ENCODE results near the gene FANCE.

The FANCE gene

DNA sequence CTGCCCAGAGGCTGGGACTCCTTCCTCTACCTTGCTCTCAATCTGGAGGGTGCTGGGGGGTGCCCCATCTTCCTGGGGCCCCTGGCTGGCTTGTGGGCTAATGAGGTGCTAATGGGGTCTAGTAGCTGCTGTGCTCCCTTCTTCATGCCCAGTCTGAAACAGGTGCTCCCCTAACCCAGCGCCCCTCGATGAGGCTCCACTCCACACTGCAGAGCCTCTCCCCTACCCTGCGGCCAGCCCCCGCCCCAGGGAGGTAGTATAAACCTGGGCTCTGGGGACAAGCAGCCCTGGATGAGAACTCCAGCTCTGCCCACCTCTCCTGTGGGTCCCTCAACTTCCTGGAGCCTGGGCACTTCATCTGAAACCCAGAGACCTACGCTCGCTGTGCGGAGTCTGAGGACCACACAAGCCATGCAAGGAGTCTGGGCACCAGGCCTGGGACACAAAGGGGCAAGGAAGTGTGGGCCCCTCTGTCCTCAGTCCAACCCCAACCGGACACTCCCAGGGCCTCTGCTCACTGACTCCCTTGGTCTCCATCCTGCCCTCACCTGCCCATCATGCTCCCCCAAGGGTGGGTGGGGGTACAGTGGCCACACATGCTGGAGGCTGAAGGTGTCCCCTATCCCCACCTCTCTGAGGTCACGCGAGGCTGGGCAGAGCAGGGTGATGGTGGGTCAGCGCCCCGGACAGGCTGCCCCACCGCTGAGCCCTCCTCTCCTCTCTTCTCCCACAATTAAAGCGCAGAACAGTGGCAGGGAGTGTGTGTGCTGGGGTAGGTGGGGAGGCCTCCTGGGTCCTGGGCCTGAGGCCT is 22.2 kb downstream of the FANCE start:
- Mint-ChIP-seq H3K9me3 (no peaks in the 10 kb centered on the region), H3K36me3 (ENCODE audit: insufficient read depth) (peaks cover 32% of the 10 kb centered on the region), H3K4me1 (peaks cover 17% of the 10 kb centered on the region), H3K4me3 (no peak overlapping the region), H3K27me3 (no peaks in the 10 kb centered on the region), H3K27ac (ENCODE audit: low read depth) (peak overlapping the region; percentile 61)
- ATAC-seq (replicated peaks; ENCODE audit: extremely low read depth, poor library complexity, severe bottlenecking) (no peak), DNase-seq (ENCODE audit: low spot score in 2 of 2) (no peak)

DNA sequence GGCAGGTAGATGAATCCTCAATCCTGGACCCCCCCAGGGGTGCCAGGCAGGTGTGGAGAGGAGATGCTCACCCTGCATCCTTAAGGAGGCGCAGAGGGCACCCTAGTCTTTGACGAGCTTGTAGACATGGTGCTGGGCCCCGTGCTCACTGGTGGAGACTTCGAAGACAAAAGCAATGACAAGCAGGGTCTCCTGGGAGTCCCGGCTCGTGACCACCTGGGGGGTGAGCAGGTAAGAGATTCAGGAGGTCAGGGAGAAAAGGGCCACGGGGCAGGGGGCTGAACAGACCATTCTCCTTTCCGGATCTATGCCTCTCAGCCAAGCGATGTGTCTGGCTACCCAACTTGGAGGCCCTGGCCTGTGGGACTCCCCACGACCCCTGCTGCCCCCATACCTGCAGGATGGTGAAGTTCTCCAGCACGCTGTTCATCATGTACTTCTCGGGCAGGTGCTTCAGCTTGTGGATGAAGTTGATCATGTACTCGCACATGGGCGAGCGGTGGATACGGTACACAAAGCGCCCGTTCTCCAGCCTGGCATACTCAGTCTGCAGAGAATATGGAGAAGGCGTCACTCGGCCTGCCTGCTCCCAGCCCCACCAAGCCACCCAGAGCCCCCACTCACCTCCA is 22.9 kb downstream of the FANCE start:
- Mint-ChIP-seq H3K9me3 (no peaks in the 10 kb centered on the region), H3K36me3 (ENCODE audit: insufficient read depth) (peaks cover 26% of the 10 kb centered on the region), H3K4me3 (no peak overlapping the region), H3K27me3 (no peaks in the 10 kb centered on the region), H3K27ac (ENCODE audit: low read depth) (peak overlapping the region; percentile 61), H3K4me1 (peaks cover 10% of the 10 kb centered on the region)
- DNase-seq (ENCODE audit: low spot score in 2 of 2) (no peak), ATAC-seq (replicated peaks; ENCODE audit: extremely low read depth, poor library complexity, severe bottlenecking) (no peak)

DNA sequence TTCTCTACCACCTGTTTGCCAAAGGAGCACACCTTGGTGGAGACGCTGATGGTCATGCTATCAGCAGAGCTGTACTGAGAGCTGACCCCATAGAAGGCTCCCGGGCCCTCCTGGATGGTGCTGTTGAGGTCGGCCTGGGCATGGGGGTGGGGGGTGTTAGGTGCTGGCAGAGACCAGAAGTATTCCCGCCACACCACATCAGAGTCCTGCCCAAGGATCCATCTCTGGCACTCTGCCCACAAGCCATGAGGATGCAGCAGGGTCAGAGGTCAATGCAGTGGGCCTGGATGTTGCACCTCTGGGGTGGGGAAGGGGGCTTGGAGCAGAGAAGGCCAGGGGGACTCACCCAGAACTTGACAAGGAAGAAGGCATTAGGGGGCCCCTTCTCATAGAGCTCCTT is 23.4 kb downstream of the FANCE start:
- DNase-seq (ENCODE audit: low spot score in 2 of 2): no peak
- Mint-ChIP-seq H3K9me3 (no peaks in the 10 kb centered on the region), H3K27me3 (no peaks in the 10 kb centered on the region), H3K27ac (ENCODE audit: low read depth) (no peak overlapping the region), H3K4me1 (peaks cover 5% of the 10 kb centered on the region), H3K4me3 (no peak overlapping the region), H3K36me3 (ENCODE audit: insufficient read depth) (peaks cover 20% of the 10 kb centered on the region)
- no peak for ATAC-seq (replicated peaks; ENCODE audit: extremely low read depth, poor library complexity, severe bottlenecking)

DNA sequence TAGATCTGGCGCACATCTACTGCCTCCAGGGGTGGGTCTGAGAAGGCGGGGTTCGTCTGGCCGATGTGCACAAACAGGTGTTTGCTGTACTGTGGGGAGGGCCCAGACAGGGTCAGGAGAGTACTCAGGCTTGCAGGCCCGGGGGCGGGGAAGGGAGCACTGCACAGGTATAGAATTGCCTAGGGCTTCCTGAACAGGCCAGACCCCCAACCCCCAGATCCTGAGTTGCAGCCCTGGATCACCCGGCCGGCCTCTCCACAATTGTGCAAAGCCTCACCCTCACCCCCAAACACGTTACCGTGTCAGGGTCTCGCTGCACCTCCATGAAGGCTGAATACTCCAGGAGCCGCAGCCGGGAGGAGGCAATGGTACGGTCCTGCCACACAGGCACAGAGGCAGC is 23.9 kb downstream of the FANCE start:
- Mint-ChIP-seq H3K27me3 (no peaks in the 10 kb centered on the region), H3K27ac (ENCODE audit: low read depth) (no peak overlapping the region), H3K36me3 (ENCODE audit: insufficient read depth) (peaks cover 18% of the 10 kb centered on the region), H3K9me3 (no peaks in the 10 kb centered on the region), H3K4me3 (no peak overlapping the region), H3K4me1 (peaks cover under 1% of the 10 kb centered on the region)
- ATAC-seq (replicated peaks; ENCODE audit: extremely low read depth, poor library complexity, severe bottlenecking) (no peak), DNase-seq (ENCODE audit: low spot score in 2 of 2) (no peak)

DNA sequence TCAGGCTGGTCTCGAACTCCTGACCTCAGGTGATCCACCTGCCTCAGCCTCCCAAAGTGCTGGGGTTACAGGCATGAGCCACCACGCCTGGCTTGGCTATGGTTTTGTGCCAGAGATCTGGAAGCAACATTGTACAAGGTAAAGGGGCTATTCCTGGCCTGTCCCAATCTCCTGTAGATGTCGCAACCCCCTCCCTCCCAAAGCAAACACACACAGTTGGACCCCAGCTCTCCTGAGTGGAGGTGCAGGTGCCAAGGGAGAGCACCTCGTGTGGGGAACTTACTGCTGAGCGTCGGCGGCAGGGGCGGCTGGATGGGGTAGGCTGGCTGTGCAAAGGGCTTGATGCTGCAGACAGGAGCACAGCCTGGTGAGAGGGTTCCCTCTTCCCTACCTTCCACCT is 24.9 kb downstream of the FANCE start:
- ATAC-seq (replicated peaks; ENCODE audit: extremely low read depth, poor library complexity, severe bottlenecking) (no peak), DNase-seq (ENCODE audit: low spot score in 2 of 2) (no peak)
- Mint-ChIP-seq H3K4me1 (no peaks in the 10 kb centered on the region), H3K27ac (ENCODE audit: low read depth) (no peak overlapping the region), H3K36me3 (ENCODE audit: insufficient read depth) (peaks cover 10% of the 10 kb centered on the region), H3K4me3 (no peak overlapping the region), H3K9me3 (no peaks in the 10 kb centered on the region), H3K27me3 (no peaks in the 10 kb centered on the region)

DNA sequence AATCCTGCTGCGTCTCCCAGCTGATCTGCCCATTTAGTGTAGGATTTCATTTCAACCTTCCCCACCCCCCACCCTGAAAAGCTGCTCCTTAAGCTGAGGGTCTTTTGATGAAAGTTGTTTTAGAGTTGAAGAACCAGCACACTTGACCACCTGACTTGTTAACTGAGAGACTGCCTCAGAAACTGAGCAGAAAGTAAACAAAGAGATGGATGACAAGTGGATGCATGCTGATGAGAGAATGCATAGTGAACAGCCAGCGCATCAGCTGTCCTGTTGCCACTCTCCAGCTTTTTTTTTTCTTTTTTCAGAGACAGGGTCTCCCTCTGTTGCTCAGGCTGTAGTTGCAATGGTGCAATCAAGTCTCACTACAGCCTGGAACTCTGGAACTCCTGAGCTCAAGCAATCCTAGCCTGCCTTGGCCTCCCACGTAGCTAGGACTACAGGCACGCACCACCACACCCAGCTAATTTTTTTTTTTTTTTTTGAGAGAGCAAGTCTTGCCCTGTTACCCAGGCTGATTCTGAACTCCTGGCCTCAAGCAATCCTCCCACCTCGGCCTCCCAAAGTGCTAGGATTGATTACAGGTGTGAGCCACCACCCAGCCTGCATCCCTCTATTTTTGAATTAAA is 25.5 kb downstream of the FANCE start:
- DNase-seq (ENCODE audit: low spot score in 2 of 2) (no peak), ATAC-seq (replicated peaks; ENCODE audit: extremely low read depth, poor library complexity, severe bottlenecking) (no peak)
- Mint-ChIP-seq H3K27ac (ENCODE audit: low read depth) (no peak overlapping the region), H3K36me3 (ENCODE audit: insufficient read depth) (peaks cover 7% of the 10 kb centered on the region), H3K4me3 (no peak overlapping the region), H3K4me1 (no peaks in the 10 kb centered on the region), H3K27me3 (no peaks in the 10 kb centered on the region), H3K9me3 (no peaks in the 10 kb centered on the region)

DNA sequence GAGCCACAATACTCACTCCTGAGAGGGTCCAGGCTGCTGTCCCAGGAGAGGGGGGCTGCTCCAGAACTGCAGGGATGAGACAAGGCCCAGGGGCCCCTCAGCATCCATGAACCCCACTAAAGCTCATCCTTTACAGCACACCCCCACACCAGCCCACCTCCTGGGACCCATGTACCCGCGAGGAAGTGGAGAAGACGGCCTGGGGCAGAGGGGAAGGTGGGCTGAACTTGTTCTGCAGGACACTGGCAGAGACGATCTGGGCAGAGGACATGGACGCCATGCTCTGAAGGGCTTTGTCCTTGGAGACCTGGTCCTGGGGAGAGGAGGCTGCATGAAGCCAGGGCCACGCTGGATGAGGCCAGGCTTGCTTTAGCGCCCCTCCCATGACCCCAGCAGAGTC is 26.1 kb downstream of the FANCE start:
- Mint-ChIP-seq H3K9me3 (no peaks in the 10 kb centered on the region), H3K27me3 (no peaks in the 10 kb centered on the region), H3K27ac (ENCODE audit: low read depth) (no peak overlapping the region), H3K36me3 (ENCODE audit: insufficient read depth) (peaks cover 3% of the 10 kb centered on the region), H3K4me3 (no peak overlapping the region), H3K4me1 (no peaks in the 10 kb centered on the region)
- ATAC-seq (replicated peaks; ENCODE audit: extremely low read depth, poor library complexity, severe bottlenecking) (no peak), DNase-seq (ENCODE audit: low spot score in 2 of 2) (no peak)

DNA sequence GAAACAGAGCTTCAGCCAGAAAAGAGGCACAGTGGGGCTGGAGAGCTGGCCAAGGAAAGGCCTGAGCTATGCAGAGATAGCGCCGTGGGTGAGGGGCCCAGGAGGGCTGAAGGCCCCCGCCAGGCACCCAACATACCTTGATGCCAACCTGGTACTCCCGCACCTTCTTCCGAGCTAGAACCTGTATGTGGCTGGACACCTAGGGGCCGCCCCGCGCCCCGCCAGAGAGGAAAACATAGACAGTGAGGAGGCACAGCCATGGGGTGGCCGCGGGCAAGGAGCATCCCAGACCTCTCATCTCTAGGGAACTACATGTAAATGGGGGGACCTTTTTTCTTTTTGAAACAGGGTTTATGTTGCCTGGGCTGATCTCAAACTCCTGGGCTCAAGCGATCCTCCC is 28.0 kb downstream of the FANCE start:
- ATAC-seq (replicated peaks; ENCODE audit: extremely low read depth, poor library complexity, severe bottlenecking) (no peak), DNase-seq (ENCODE audit: low spot score in 2 of 2) (no peak)
- Mint-ChIP-seq H3K27me3 (no peaks in the 10 kb centered on the region), H3K36me3 (ENCODE audit: insufficient read depth) (peaks cover 1% of the 10 kb centered on the region), H3K4me3 (no peak overlapping the region), H3K4me1 (no peaks in the 10 kb centered on the region), H3K27ac (ENCODE audit: low read depth) (no peak overlapping the region), H3K9me3 (no peaks in the 10 kb centered on the region)

DNA sequence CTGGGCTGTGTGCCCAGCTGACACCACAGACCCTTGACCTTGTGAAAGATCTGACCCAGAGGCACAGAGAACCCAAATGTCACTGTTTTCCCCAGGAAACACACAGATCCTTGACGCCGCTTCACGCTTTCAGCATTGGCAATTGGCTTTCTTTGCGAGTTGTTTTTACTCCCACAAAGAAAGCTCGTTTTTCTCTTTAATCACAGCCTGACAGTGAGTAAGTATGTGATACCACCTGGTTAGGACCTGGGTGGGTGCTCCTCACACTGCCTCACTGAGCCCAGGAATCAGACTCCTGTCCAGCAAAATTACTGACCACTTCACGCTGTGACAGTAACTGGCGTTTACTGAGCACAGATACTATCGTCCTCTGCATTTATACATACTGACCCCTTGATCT is 29.1 kb downstream of the FANCE start:
- no peak for ATAC-seq (replicated peaks; ENCODE audit: extremely low read depth, poor library complexity, severe bottlenecking)
- no peak for DNase-seq (ENCODE audit: low spot score in 2 of 2)
- H3K36me3 Mint-ChIP-seq (ENCODE audit: insufficient read depth): no peaks in the 10 kb centered on the region
- H3K9me3 Mint-ChIP-seq: no peaks in the 10 kb centered on the region
- no peak overlapping the region for H3K4me3 Mint-ChIP-seq
- no peak overlapping the region for H3K27ac Mint-ChIP-seq (ENCODE audit: low read depth)
- no peaks in the 10 kb centered on the region for H3K4me1 Mint-ChIP-seq
- H3K27me3 Mint-ChIP-seq: no peaks in the 10 kb centered on the region

DNA sequence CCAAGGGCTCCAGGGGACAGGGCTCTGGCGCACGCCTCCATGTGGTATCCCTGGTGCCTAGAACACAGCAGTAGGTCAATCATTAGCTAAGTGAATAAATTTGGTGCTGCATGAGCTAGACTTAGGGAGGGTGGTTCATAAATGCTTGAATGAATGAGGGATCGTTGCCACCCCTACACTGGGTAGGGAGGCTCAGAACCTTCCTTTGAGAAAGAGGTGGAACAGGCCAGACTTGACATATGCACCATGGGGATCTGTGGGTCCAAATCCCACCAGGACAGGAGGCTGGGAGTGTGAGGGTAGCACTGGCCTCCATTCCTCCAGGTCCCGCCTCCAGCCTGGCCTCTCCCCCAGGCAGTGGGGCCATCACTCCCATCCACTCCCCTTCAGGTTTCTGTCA is 30.9 kb downstream of the FANCE start:
- H3K27me3 Mint-ChIP-seq: no peaks in the 10 kb centered on the region
- no peak for ATAC-seq (replicated peaks; ENCODE audit: extremely low read depth, poor library complexity, severe bottlenecking)
- no peak for DNase-seq (ENCODE audit: low spot score in 2 of 2)
- H3K36me3 Mint-ChIP-seq (ENCODE audit: insufficient read depth): no peaks in the 10 kb centered on the region
- H3K4me3 Mint-ChIP-seq: no peak overlapping the region
- H3K27ac Mint-ChIP-seq (ENCODE audit: low read depth): peak overlapping the region; percentile 59
- H3K9me3 Mint-ChIP-seq: no peaks in the 10 kb centered on the region
- peaks cover 8% of the 10 kb centered on the region for H3K4me1 Mint-ChIP-seq

DNA sequence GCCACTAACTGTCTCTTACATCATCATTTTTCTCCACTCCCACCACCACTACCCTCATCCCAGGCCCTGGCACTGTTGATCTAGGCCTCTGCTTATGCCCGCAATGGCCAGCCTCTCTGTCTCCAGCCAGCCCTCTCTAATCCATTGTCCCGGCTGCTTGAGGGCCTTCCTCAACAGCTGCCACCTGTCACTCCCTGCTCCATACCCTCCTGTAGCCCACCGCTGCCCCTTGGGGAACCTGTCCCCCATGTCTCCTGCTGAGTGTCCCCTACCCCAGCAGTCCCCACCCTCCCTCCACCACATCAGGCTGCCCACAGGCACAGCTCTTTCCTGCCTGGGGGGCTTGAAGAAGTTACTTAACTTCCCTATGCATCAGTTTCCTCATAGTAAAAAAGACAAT is 31.4 kb downstream of the FANCE start:
- Mint-ChIP-seq H3K36me3 (ENCODE audit: insufficient read depth) (no peaks in the 10 kb centered on the region), H3K27ac (ENCODE audit: low read depth) (peak overlapping the region; percentile 59), H3K27me3 (no peaks in the 10 kb centered on the region), H3K9me3 (no peaks in the 10 kb centered on the region), H3K4me1 (peaks cover 11% of the 10 kb centered on the region), H3K4me3 (no peak overlapping the region)
- ATAC-seq (replicated peaks; ENCODE audit: extremely low read depth, poor library complexity, severe bottlenecking): no peak
- no peak for DNase-seq (ENCODE audit: low spot score in 2 of 2)

DNA sequence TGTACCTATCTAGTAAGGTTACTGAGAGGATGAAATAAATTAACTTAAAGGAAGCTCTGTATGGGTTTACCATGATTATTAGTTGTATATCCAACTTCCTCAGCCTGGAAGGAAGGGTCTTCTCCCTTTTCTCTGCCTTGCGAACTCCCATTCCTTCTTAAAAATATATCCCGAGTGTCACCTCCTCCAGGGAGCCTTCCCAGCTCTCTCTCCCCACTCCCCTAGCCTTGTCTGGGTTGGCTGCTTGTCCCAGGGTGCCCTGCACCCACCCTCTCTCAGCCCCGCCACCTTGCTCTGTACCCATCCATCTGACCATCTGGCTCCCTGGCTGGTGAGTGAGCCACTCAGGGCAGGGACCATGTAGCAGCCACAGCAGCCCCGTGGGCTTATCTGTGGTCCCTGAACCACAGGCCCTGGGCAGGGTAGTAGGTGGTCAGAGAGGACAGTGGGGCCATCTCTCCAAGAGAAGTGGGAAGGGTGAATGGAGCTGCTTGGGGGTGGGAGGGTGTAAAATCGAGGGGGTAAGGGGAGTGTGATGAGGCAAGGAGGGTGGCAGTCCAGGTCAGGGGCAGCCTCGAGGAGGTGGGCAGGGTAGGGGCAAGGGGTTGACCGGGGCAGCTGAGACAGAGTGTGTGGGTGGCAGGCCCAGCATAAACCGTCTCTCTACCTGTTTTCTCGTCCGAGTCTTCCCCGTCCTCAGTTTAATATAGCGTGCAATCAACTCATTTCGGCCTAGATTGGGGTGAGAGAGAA is 31.9 kb downstream of the FANCE start:
- Mint-ChIP-seq H3K9me3 (no peaks in the 10 kb centered on the region), H3K27ac (ENCODE audit: low read depth) (no peak overlapping the region), H3K4me3 (no peak overlapping the region), H3K36me3 (ENCODE audit: insufficient read depth) (no peaks in the 10 kb centered on the region), H3K4me1 (peaks cover 11% of the 10 kb centered on the region), H3K27me3 (no peaks in the 10 kb centered on the region)
- ATAC-seq (replicated peaks; ENCODE audit: extremely low read depth, poor library complexity, severe bottlenecking): no peak
- DNase-seq (ENCODE audit: low spot score in 2 of 2): no peak

Measured in central memory CD8-positive, alpha-beta T cell (primary cell).